NOMO-1 treated with dmso at 0.1 percent for 144 hours (cell line): ENCODE measurements around the gene PPME1.
A peak's percentile ranks its signal among the peaks of the same experiment; 100 is the strongest.

Experiments used
- DNase-seq: peaks from one replicate; lab custom pipeline; 2025; ENCODE audit not compliant: unreplicated experiment; lab: John Stamatoyannopoulos, UW

The PPME1 gene

DNA sequence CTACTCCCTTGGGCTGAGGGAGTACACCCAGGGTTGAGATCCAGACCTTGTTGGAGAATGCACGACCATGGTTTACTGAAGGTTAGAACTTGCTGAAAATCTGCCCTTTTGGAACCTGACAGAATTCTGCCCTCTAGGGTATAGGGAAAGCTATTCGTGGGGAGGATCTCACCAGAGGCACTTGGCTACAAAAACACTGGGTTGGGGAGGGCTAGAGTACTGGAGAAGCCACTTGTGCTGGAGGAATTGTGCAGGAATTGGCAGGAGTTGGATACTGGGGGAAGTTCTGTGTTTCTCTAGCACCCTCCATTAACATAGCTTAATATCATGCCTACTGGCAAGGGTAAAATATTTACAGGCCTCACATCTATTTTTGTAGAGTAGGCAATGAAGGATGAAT is 55.8 kb downstream of the PPME1 start:
- no peak for DNase-seq

- DNase-seq, result no peak
Observed at GRCh38 chr11:74232311-74232950, 61.3 kb downstream of the PPME1 start.

DNA sequence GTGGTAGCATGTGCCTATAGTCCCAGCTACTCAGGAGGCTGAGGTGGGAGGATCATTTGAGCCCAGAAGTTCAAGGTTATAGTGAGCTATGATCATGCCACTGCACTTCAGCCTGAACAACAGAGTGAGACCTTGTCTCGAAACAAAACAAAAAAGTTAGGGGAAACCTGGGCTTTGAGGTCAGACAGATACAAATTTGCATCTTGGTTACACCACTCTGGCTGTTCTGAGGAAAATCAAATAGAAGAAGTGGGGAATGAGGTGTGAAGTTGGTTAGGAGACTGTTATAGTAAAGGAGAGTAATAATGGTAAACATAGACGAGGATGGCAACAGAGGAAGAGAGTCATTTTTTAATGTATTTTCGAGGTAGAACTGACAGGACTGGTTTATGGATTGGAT is 62.6 kb downstream of the PPME1 start:
- no peak for DNase-seq

- no peak for DNase-seq
Observed at GRCh38 chr11:74235121-74235520, 64.0 kb downstream of the PPME1 start.

DNA sequence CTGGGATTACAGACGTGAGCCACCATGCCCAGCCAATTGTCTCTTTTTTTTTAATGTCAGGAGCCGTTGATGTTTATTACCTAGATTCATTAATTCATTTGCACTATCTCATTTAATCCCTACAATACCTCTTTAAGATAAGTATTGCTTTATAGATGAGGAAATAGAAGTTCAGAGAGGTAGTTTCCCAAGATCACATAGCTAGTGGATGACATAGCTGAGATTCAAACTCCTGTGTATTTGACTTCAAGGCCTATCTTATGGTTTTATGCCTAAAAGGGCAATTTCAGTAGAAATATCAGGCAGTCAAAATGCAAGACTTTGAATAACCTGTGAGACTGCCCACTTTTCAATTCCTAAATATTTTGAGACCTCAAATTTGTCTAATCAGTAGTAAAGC is 66.5 kb downstream of the PPME1 start:
- no peak for DNase-seq

DNA sequence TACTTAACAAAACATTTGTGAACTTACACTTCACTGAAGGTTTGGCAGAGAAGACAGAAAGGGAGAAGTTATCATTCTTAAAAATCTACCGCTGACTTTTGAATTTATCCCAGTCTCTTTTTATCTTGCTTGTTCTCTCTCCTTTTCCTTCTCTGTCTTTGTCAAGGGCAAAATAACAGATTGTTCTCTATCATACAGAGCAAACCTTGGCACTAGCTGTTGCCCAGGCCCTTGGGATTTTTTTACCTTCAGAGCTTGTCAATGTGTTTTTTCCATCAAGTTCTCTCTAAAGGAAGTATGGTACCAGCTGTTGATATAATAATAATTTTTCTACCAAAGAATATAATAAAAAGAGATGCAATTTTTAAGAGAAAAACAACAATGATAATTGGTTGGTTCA is 67.2 kb downstream of the PPME1 start:
- DNase-seq, result no peak

DNA sequence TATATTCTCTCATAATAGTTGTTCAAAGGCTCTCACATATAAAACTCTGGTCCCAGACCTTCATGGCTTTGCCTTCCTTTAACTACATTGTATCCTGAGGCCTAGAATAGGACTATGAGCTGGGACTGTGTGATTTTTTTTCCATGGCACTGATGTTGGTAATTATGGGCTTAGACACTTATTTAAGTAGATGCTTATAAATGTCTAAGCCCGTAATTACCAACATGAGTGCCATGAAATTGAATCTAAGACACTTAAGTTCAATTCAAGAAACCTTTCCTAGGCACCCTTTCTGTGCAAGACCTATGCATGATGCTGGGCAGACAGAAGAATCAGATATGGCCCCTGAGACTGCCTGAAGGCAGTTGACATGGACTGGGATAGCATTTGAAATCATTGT is 77.4 kb downstream of the PPME1 start:
- no peak for DNase-seq

- no peak for DNase-seq
Observed at GRCh38 chr11:74249496-74249895, 78.4 kb downstream of the PPME1 start.

DNA sequence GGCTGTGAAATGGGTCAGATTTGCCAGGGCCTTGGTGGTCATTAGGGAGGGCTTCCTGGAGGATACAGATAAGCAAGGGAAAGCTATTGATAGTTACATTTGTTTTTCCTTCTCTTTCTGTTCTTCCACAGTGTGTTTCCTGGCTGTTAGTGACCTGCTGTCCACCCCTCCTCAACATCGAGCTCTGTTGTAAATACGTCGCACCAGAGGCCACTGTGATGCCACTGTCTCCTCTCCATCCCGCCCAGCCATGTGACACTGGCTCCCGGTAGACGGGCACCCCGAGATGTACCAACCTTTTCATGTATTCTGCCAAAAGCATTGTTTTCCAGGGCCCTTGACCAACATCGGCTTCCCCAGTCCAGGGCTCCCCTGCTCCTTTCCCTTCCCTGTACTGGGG is 82.3 kb downstream of the PPME1 start:
- DNase-seq, result no peak

DNA sequence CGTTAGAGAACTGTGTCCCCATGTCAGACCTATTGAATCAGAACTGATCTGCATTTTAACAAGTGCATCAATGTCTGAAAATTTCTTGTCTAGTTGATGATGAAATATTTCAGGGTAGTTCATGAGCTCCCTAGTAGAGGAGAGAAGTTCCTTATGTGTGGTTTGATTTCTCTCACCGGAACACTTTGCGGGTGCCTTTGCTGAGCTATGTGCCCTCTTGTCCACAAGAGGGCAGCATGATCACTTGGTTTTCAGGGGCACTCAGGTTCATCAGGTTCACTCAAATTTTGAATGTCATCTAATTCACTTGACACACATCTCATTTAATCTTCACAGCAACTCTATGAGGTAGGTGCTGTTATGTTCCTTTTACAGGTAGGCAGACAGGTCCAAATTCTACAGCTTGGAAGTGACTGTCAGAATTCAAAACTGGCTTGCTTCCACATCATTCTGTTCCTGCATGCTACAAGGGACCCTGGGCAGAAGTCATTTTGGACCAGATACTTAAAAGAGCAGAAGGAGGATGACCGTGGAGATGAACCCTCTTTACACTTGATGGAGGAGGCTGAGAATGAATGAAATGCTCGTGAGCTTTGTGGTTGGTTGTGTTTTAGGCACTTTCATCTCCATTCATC is 84.8 kb downstream of the PPME1 start:
- peak; percentile 54 for DNase-seq

DNA sequence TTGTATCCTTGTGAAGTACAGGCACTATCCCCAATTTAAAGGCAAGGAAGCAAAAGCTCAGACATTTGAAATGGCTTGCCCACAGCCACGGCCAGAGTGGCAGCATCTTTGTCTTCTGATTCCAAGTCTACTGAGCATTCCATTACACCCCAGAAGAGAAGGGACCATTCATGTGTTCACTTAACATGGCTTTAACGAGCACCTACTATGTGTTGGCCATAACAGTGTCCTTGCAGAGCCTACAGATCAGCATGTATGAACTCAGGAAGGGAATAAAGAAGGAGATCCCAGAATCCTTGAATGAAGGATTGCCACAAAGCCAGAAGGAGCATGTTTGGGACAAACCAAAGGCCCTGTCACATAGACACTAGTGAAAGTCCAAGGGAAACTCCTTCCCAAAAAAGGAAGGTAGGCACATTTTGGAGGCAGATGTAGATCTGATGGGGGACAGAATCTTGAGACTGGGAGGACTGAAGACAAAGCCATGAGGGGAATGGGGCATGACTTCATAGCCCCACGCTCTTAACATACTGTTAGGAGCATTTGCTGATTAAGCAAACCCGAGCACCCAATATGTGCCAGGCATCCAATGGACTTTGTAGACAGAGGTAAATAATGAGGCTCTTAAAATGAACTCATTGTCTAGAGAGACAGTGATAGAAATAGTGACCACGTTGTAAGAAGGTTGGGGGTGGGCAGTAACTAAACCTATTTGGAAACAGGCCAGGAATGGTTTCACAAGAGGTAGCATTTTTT is 85.5 kb downstream of the PPME1 start:
- DNase-seq, result no peak

- no peak for DNase-seq
Observed at GRCh38 chr11:74257959-74258553, 87.0 kb downstream of the PPME1 start.

GRCh38 chr11:74262725-74263124 is 91.6 kb downstream of the PPME1 start:
- no peak for DNase-seq

- no peak for DNase-seq
Observed at GRCh38 chr11:74265256-74265655, 94.2 kb downstream of the PPME1 start.

GRCh38 chr11:74267014-74267413 is 95.9 kb downstream of the PPME1 start:
- no peak for DNase-seq

GRCh38 chr11:74268456-74268855 is 97.4 kb downstream of the PPME1 start:
- no peak for DNase-seq

DNA sequence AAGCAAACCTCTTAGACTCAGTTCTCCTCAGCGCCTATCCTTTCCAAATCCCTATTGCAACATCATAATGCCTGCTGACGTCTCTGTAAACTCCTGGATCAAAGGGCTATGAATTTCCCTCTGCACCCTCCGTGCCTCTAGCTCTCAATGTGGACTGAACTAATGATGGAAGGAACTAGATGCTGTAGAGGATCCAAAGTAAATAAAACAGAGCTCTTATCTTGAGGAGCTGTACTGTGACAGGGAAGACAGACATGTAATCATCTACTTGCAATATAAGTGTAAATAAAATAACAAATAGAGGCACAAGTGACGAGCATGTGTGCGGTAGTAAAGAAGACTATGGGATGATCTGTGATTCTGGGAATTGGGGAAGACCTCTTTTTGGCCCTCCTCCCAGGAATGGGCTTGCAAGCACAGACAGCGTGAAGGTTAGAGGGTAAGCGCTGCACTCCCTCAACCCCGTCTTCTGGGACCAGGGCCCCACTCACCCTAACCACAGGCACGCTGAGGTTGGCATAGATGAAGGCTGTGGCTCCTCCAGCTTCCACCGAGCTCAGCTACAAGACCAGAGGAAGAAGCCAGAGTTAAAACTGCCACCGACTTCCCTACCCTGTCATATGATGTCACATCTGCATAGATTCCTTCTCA is 98.2 kb downstream of the PPME1 start:
- no peak for DNase-seq

DNA sequence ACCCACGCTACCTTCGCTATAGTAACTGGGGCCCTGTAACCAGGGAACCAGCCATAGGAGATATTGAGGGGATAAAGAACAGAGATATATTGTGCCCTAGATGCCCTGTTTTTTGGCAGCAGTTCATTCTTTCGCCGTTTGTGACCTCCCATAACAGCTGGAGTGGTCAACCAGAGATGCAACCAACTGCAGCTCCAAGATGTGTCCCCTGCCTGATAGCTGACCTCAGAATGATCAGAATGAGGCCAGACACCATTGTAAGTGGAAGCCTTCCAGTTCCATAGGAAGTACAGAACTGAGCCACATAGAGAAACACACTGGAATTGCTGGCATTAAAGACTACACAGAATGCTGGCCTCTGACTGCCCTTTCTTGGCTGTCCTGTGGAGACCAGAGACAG is 101.2 kb downstream of the PPME1 start:
- no peak for DNase-seq

DNA sequence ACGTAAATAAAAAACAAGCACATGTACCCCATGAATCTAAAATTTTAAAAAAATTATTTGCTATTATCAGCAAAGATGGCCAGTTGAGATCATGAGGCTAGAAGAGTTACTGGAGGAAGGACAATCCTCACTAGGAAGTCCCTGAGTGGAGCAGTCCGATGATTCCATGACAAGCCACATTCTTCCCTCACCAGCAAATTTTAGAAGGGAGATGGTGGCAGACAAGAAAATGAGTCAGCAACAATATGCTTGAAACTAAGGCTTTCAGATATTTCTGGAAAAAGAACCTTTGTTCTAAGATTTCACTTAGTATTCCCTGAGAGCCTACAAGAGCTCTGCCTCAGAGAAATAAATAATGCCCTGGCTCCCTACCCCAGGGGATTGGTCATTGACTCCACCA is 105.5 kb downstream of the PPME1 start:
- no peak for DNase-seq

- DNase-seq, result no peak
Observed at GRCh38 chr11:74278103-74278502, 107.0 kb downstream of the PPME1 start.

DNA sequence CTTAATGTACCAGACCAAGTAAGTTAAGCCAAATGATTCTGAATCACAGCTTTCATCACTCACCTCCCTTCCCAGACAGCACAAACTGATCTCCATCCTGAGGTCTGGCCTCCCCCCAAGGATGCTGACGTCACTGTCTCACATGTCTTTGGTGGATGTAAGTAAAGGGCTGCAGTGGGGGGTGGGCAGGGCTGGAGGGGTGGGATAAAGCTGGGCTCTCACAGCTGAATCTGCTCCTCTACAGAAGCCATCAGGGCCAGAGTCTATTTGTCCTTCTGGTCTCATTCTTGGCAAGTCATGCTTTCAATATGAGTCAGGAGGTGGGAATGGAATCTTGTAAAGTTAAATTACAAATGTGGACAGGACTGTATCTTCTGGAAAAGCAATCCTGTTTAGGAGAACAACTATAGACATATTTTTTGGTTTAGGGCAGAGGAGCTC is 107.7 kb downstream of the PPME1 start:
- no peak for DNase-seq
